OCI-M2 (cell line): ENCODE results near the gene TIE1.
"Not testable (repeated sequence)": the region's sequence is repeated elsewhere in the genome, so short reads cannot be mapped to it uniquely, and the experiment has no call there.

Experiments used
- DNase-seq: peaks from one replicate; lab custom pipeline; 2025; ENCODE audit not compliant: unreplicated experiment; lab: John Stamatoyannopoulos, UW

The TIE1 gene

DNA sequence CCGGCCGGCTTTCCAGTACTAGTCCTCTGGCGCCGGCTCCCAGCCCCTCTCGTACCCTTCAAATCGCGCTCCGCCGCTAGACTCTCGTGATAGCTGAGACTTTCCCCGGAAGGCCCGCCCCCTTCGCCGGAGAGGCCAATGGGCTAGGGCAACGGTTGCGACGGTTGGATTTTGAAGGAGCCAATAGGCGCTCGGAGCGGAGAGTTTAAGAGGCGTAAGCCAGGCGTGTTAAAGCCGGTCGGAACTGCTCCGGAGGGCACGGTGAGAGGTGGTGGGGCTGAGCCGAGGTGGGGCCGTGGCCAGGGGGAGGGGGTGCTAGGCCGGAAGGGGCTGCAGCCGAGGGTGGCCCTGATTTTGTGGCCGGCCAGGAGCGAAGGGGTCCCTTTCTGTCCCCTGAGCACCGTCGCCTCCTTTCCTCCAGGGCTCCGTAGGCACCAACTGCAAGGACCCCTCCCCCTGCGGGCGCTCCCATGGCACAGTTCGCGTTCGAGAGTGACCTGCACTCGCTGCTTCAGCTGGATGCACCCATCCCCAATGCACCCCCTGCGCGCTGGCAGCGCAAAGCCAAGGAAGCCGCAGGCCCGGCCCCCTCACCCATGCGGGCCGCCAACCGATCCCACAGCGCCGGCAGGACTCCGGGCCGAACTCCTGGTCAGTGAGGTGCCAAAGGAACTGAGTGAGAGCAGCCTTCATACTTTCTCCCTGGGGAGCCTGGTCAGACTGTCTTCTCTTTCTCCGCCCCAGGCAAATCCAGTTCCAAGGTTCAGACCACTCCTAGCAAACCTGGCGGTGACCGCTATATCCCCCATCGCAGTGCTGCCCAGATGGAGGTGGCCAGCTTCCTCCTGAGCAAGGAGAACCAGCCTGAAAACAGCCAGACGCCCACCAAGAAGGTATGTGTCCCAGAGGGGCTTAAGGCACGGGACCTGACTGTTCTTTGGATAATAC lies 58.2 kb downstream of the TIE1 start, which contains the start of gene CDC20:
Gene CDC20, plus strand, starts transcription at position 236 of the 948 bp plus-strand sequence. Its CDS starts 235 bp downstream, at position 471.
- DNase-seq, result peak; percentile 70

DNA sequence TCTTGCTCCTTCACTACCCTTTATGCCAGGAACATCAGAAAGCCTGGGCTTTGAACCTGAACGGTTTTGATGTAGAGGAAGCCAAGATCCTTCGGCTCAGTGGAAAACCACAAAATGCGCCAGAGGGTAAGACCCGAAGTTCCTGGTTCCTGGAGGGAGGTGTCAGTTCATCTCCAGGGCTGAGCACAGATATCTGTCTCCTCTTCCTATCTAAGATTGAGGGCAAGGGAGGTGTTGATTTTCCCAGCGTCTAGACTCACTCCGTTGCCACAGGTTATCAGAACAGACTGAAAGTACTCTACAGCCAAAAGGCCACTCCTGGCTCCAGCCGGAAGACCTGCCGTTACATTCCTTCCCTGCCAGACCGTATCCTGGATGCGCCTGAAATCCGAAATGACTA lies 58.9 kb downstream of the TIE1 start:
- DNase-seq, result no peak

DNA sequence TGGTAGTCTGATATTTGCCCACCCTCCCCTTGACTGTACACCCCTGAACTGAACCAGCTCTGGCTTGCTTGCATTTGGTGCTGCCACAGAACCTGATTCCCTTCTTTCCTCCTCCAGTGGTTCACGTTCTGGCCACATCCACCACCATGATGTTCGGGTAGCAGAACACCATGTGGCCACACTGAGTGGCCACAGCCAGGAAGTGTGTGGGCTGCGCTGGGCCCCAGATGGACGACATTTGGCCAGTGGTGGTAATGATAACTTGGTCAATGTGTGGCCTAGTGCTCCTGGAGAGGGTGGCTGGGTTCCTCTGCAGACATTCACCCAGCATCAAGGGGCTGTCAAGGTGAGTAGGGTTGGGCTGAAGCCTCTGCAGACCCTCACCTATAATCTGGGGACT lies 59.8 kb downstream of the TIE1 start:
- DNase-seq, result no peak

DNA sequence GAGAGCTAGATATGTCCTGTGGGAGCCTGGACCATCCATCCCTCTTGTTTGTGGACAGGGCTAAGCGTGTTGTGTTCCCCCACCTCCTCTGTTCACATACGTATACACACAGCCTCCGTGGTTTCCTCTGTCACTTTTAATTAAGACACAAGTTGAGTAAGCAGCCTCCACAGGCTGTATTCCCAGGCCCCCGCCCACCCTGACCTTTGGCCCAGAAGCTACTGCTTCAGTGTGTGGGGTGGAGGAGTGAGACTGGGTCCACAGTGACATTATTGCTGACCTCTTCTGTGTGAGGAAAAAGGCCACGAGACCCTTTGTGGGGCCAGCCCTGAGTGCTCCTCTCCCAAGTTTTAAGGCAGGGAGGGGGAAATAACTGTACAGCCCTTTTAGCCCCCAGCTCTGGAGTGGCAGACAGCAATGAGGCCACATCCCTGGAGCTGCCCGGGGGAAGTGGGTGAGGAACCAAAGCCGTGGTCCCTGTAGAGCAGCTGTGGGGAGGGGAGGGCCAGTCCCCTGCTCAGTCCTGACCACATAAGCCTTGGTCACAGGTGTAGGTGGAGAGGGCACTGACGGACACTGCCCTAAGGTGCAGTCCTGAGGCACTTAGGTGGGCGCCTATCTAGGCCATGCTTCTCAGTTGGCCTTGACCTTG lies 62.6 kb downstream of the TIE1 start:
- DNase-seq, result no peak

DNA sequence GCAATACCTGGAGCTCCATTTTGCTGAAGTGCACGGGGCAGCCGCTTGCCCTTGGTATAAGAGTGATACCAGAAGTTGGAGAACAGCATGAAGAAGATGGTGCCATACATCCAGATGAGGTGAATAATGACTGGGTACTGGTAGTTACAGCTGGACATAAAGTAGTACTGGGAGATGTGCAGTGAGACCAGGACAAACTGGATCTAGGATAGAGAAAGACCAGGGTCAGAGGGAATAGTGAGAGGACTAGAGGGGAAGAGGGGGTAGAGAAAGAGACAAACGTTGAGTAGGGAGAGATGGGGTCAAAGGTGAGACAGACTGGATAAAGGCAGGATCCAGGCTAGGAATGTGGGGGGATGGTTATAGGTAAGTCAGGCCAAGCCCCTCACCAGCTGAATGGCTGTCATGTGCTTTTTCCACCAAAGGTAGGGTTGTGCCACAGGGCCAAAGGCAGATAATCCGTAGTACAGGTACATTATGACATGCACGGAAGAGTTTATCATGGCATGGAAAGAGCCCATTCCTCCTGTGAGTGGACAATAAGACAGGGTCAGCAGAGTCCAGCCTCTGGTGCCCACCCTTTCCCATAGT lies 63.2 kb downstream of the TIE1 start:
- no peak for DNase-seq

DNA sequence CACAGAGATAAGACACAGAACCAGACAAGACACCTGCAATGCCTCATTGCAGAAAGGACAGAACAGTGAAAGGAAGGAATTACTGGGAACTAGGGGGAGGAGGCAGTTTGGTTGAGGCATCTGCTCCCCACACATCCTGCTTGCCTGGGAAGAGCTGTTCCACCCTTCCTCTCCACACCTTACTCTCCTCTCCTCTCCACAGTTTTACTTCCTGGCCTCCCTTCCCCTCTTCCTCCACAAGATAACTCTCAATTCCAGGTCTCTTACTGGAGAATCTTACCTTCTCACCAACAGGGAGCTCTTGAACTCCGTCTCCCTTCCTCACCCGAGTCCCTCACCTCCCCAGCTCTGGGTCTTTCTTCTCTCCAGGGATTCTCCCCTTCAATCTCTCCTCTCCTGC lies 64.9 kb downstream of the TIE1 start:
- DNase-seq, result no peak

DNA sequence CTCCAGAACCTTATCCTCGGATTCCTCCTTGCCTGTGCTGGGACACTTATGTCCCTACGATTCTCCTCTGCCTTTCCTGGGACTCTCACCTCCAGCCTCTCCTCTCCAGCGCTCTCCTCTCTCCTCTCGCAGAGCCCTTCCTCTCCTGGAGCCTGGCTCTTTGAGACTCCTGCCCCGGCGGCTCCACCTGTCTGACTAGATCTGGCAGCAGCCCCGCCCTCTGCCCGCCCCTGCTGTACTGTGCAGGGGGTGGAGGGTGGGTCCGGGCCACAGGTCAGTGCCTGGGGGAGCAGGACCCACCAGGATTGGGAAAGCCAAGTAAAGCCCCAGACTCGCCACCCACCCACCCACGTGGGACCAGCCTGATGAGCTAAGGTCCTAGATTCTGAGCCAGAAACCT lies 65.4 kb downstream of the TIE1 start:
- no peak for DNase-seq

DNA sequence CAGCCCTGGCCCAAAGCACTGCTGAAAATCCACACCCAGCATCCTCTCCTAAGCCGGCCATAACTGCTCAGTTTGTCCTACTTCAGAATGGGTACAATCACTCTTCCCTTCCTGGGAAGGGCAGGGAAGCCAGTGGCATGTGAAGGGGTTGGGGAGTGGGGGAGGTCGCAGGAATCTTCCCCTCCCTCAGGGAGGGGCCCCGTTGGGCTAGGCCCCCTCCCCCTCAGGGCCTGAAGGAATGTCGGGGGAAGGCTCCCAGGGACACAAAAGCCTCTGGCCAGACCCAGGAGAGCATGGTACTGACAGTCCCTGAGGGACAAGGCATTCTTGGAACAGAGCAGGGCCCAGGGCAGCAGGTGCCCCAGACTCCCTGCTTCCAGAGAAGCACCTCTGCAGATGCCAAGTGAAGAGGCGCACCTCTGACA lies 65.8 kb downstream of the TIE1 start:
- no peak for DNase-seq

DNA sequence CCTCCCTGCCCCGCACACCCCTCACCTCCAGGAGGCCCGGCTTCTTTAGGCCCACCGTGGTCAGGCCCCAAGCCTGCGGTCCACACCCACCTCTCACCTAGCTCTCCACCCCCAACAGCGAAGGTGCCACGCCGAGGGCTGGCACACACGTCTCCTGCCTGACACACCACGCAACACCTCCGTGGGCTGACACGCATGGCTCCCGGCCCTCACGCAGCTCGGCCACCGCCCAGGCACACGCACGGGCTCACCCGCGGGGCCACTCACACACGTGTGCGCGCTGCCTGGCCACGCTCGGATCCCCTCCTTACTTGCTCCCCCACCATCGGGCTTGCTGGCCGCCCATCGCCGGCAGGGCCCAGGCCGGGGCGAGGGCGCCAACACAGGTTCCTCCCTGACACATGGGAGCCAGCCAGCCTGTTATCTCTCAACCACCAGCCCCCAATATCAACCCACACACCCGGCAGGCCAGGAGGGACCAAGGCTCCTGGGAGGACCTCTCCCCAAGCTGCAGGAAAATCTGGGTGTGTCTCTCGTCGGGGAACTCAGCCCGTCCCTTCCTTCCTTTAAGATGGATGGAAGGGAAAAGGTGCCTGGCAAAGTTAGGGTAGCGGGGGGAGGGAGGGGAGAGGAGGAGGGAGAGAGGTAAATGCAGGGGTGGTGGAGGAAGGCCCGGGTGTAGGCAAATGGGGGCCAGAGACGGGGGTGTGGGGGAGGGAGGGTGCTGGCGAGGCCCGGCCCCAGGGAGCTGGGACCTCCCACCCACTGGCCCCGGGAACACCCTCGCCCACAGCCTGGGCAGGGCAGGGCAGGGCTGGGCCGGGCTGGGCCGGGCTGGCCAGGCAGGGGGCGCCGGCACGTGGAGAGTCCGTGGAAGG lies 66.5 kb downstream of the TIE1 start:
- no peak for DNase-seq

DNA sequence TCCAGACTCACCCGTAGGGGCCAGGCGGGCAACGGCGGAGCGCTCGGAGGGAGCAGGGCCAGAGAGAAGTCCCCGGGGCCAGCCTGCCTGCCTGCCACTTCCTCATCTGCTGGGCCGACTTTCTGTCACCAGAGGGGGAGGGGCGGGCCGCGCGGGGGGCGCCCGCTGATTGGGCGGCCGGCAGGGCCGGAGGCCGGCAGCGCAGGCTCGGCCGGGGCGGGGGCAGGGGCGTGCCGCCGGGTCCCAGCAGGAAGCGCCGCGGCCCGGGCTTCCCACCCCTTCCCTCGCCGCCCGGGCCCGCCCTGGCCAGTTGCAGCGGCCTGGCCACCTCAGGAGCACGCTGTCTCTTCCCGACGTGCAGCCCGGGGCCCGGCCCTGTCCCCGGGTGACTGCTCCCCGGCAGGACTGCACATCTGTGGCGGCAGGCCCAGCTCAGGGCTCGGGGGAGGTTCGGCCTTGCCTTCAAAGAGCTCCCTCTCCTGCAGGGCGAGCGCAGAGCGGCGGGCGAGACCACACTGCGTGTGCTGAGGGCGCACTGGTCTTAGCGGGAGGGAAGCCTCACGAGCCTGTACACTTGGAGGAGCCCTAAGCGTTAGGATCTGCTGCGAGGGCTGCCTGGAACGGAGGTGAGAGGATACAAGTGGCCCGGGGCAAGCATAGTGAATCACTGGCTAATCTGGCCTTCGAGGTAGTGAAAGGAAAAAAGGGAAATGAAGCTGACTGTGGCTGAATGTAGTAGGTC lies 67.3 kb downstream of the TIE1 start, which contains the start of gene ELOVL1:
Gene ELOVL1, minus strand, starts transcription at position 108 of the 742 bp plus-strand sequence. CDS start 2,402 bp downstream, outside the sequence.
- peak; percentile 34 for DNase-seq

DNA sequence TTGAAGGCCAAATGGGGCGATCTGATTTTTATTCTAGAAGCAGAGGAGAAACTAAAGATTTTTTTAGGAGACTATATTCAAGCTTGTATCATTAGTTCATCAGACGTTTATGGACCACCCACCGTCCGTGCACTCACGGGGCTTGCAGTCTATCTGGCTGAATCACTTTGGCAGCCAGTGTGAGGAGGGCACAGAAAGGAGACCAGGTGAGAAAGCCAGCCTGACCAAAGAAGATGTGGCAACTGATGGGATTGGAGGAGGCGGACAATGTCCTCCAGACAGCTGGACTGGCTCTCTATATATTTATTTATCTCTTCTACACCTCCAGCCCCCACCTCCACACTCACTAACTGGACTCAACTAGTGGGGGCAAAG lies 67.9 kb downstream of the TIE1 start:
- no peak for DNase-seq

DNA sequence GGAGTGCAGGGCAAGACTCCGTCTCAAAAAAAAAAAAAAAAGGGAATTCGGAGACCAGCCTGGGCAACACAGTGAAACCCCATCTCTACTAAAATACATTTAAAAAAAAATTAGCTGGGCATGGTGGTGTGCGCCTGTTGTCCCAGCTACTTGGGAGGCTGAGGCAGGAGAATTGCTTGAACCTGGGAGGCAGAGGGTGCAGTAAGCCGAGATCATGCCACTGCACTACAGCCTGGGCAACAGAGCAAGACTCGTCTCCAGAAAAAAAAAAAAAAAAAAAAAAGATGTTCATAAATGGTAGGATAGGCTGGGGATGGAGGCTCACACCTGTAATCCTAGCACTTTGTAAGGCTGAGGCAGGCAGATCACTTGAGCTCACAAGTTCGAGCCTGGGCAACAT lies 69.0 kb downstream of the TIE1 start:
- DNase-seq, result not testable (repeated sequence)

DNA sequence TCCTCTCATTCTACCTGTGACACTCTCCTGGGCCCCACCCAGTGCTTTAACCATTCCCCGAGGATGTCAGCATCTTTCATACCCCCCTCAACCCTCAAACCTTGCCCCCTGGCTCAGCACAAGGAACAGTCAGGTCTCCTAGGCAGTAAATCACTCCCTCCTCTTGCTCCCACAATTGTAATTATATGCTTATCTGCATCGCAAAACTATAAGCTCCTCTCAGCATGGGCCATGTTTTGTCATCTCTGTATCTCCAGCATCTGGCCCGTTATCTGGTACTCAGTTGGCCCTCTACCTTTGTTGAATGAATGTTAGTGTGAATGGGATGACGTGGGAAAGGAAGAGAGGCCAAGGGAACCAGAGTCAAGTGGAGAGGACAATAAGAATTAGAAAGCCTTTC lies 69.8 kb downstream of the TIE1 start:
- DNase-seq, result no peak

DNA sequence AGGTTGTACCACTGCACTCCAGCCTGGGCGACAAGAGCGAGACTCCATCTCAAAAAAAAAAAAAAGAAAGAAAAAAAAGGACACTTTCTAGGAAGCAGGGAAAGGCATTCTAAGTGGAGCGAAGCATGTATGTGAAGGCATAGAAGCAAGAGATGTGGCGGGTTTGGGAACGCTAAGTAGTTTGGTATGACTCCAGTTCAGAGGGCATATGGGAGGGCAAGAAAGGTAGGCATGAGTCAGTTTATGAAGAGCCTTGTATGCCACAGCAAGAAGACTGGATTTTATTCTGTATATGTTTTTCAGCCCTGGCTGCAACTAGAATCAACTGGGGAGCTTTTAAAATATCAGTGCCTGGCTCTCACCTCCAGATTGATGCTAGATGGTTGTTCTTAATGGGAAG lies 71.4 kb downstream of the TIE1 start:
- no peak for DNase-seq
